Activated T-cell treated with anti-CD3 and anti-CD28 coated beads for 4 hours (primary cell): ENCODE data around the gene RPS2.
"Not testable (repeated sequence)": the region's sequence is repeated elsewhere in the genome, so short reads cannot be mapped to it uniquely, and the experiment has no call there.

ENCODE experiments used
- DNase-seq: peaks from one replicate; pipeline ENCODE4 v3.0.0-alpha.2; 2020

Gene RPS2

GRCh38 chr16:1941162-1942046, 23.2 kb downstream of the RPS2 start:
- no peak for DNase-seq

GRCh38 chr16:1940273-1941161, 24.1 kb downstream of the RPS2 start:
- no peak for DNase-seq

GRCh38 chr16:1939833-1940232, 24.8 kb downstream of the RPS2 start:
- not testable (repeated sequence) for DNase-seq

GRCh38 chr16:1938910-1939309, 25.7 kb downstream of the RPS2 start:
- no peak for DNase-seq

- DNase-seq: no peak
These were observed 26.3 kb downstream of the RPS2 start for GRCh38 chr16:1938316-1938715.

GRCh38 chr16:1936945-1937479, 27.6 kb downstream of the RPS2 start:
- no peak for DNase-seq

GRCh38 chr16:1933097-1933661, 31.4 kb downstream of the RPS2 start:
- no peak for DNase-seq

GRCh38 chr16:1932050-1933028, 32.3 kb downstream of the RPS2 start:
- no peak for DNase-seq

- DNase-seq: no peak
These were observed 34.3 kb downstream of the RPS2 start for GRCh38 chr16:1930338-1930720.

- peak; percentile 91 for DNase-seq
These were observed 34.9 kb downstream of the RPS2 start for GRCh38 chr16:1929578-1930337.

- no peak for DNase-seq
These were observed 35.5 kb downstream of the RPS2 start for GRCh38 chr16:1929105-1929504.

GRCh38 chr16:1926271-1926670, 38.4 kb downstream of the RPS2 start:
- no peak for DNase-seq

- DNase-seq: no peak
These were observed 40.5 kb downstream of the RPS2 start for GRCh38 chr16:1924095-1924494.

GRCh38 chr16:1923299-1924034, 41.2 kb downstream of the RPS2 start:
- no peak for DNase-seq

GRCh38 chr16:1922357-1922756, 42.3 kb downstream of the RPS2 start:
- DNase-seq: no peak

- DNase-seq: no peak
These were observed 43.9 kb downstream of the RPS2 start for GRCh38 chr16:1920727-1921171.

- not testable (repeated sequence) for DNase-seq
These were observed 44.5 kb downstream of the RPS2 start for GRCh38 chr16:1920122-1920521.

GRCh38 chr16:1919327-1919998, 45.2 kb downstream of the RPS2 start:
- no peak for DNase-seq
